Adrenal gland (tissue), 5 donors: ENCODE measurements around the gene SYNPO2.

ENCODE experiments used
- POLR2A ChIP-seq, 2 donors: fragments of 450-650 bp; IDR thresholded peaks; one replicate each; pipeline ENCODE4 v1.6.1; 2017; ENCODE audit warnings: antibody characterized with exemption in 2 of 2, mild to moderate bottlenecking in 2 of 2, moderate library complexity in 1 of 2
- TF ChIP-seq, protein P1 (sequence below), 6 experiments: fragments of 450-650 bp in 4 of 6; fragments of 200-600 bp in 2 of 6; sonication (generic) in 1 of 6; IDR thresholded peaks; 1 replicate in 5 of 6; 2 replicates in 1 of 6; pipeline versions ENCODE4 v1.5.1 to v1.8.0; 2016 to 2021; ENCODE audit warnings: antibody characterized with exemption in 6 of 6, mild to moderate bottlenecking in 2 of 6, moderate library complexity in 1 of 6
- donor health status: DM: no; HTN: no; CAD: no.

DNA sequence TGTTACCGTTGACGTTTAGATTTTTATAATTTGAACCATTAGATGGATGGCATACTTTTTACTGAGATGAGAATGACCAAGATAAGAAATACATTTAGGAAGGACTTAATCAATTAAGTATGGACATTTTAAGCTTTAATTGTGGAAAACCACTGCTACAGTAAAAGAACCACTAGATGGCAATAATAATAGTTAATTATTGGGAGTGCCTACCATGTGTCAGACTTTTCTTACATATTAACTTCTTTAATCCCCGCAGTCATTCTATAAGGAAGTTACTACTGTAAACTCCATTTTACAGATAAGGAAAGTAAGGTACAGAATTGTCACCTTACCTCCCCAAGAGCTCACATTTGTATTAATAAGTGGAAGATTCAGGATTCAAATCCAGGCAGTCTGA lies 198.5 kb downstream of the SYNPO2 start:
- TF ChIP-seq, protein P1, sequence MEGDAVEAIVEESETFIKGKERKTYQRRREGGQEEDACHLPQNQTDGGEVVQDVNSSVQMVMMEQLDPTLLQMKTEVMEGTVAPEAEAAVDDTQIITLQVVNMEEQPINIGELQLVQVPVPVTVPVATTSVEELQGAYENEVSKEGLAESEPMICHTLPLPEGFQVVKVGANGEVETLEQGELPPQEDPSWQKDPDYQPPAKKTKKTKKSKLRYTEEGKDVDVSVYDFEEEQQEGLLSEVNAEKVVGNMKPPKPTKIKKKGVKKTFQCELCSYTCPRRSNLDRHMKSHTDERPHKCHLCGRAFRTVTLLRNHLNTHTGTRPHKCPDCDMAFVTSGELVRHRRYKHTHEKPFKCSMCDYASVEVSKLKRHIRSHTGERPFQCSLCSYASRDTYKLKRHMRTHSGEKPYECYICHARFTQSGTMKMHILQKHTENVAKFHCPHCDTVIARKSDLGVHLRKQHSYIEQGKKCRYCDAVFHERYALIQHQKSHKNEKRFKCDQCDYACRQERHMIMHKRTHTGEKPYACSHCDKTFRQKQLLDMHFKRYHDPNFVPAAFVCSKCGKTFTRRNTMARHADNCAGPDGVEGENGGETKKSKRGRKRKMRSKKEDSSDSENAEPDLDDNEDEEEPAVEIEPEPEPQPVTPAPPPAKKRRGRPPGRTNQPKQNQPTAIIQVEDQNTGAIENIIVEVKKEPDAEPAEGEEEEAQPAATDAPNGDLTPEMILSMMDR (IDR thresholded peaks at IDR 0.05), result peak in 4 of 6 experiments; percentile 5 to 40 (median 28)
- TF ChIP-seq POLR2A (IDR thresholded peaks at IDR 0.05), result no peak
